ENCODE measurements around the gene NTM.

DNA sequence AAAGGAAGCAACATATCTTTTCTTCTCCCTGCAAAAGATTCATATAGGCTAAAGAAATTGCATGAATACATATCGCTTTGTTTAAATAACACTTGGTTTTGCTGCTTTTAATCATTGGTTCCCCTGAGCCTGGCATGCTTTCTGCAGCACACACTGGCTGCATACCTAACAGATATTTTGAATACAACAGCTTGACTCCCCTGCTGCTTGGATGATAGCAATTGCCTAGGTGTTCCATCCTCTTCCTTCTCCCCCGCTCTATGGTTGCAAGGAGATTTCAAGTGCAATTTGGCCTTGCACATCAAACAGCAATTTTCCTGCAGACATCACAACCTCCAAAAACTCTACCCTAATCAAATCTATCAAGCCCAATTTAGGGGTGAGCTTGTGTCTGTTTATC is 430.0 kb downstream of the NTM start:
- TF ChIP-seq POLR2A (IDR thresholded peaks at IDR 0.05; ENCODE audit: low read depth, low read length) (no peak), POLR2AphosphoS5 (IDR thresholded peaks at IDR 0.05; ENCODE audit: low read depth, low read length) (no peak), POU2F2 (IDR thresholded peaks at IDR 0.05; ENCODE audit: low read depth, low read length) (no peak)

Data from GM12891 (cell line).